PC-3 (cell line): Measurements from ENCODE around the gene CGNL1.

ENCODE experiments used
- EZH2phosphoT487 ChIP-seq: fragments of 300-600 bp; sonication (generic); IDR thresholded peaks from 2 replicates; pipeline ENCODE4 v1.6.1; 2018; ENCODE audit warnings: mild to moderate bottlenecking, antibody characterized with exemption, low read length, borderline replicate concordance
- TF ChIP-seq, protein P1 (sequence below): fragments of 300-600 bp; sonication (generic); conservative IDR thresholded peaks from 2 replicates; pipeline ENCODE4 v1.5.1; 2017; ENCODE audit warnings: antibody characterized with exemption, low read depth, mild to moderate bottlenecking, low read length

DNA sequence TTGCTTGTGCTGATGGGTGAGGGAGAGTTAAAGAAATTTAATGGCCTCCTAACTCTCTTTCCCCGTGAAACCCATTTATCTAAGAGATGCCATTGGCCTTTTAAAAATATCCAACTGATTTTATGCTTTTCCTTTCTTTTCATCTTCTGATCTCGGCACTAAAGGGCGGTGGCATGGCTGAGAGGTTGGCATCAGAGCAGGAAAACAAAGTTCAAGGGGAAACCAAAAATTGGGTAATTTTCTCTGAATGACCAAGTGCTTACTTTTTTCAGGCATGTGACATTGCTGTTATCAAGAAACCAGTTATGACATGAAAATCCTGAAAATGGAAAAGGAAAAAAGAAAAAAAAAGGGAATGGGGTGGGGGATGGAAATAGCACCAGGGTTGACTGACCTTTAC lies 3.2 kb downstream of the CGNL1 start:
- TF ChIP-seq, protein P1, sequence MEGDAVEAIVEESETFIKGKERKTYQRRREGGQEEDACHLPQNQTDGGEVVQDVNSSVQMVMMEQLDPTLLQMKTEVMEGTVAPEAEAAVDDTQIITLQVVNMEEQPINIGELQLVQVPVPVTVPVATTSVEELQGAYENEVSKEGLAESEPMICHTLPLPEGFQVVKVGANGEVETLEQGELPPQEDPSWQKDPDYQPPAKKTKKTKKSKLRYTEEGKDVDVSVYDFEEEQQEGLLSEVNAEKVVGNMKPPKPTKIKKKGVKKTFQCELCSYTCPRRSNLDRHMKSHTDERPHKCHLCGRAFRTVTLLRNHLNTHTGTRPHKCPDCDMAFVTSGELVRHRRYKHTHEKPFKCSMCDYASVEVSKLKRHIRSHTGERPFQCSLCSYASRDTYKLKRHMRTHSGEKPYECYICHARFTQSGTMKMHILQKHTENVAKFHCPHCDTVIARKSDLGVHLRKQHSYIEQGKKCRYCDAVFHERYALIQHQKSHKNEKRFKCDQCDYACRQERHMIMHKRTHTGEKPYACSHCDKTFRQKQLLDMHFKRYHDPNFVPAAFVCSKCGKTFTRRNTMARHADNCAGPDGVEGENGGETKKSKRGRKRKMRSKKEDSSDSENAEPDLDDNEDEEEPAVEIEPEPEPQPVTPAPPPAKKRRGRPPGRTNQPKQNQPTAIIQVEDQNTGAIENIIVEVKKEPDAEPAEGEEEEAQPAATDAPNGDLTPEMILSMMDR, result no peak
- no peak for TF ChIP-seq EZH2phosphoT487
